ENCODE results near the gene FIS1.
A peak's percentile ranks its signal among the peaks of the same experiment; 100 is the strongest.
"Not testable (repeated sequence)": the region's sequence is repeated elsewhere in the genome, so short reads cannot be mapped to it uniquely, and the experiment has no call there.

Gene FIS1

GRCh38 chr7:101255796-101256195, 10.9 kb upstream of the FIS1 start:
- no peak for DNase-seq

GRCh38 chr7:101253199-101253598, 8.3 kb upstream of the FIS1 start:
- not testable (repeated sequence) for DNase-seq

- DNase-seq, result peak; percentile 89
Measured at GRCh38 chr7:101251871-101252659, 7.2 kb upstream of the FIS1 start.

GRCh38 chr7:101250324-101250723, 5.4 kb upstream of the FIS1 start:
- no peak for DNase-seq

- no peak for DNase-seq
Measured at GRCh38 chr7:101248276-101248675, 3.4 kb upstream of the FIS1 start.

GRCh38 chr7:101245147-101245668, 327 bp upstream of the FIS1 start:
- no peak for DNase-seq

- no peak for DNase-seq
Measured at GRCh38 chr7:101243646-101244374, 1.1 kb downstream of the FIS1 start.

- DNase-seq, result no peak
Measured at GRCh38 chr7:101241443-101242349, 3.2 kb downstream of the FIS1 start.

GRCh38 chr7:101241015-101241363, 3.9 kb downstream of the FIS1 start:
- DNase-seq, result no peak

- no peak for DNase-seq
Measured at GRCh38 chr7:101240226-101241014, 4.5 kb downstream of the FIS1 start.

- no peak for DNase-seq
Measured at GRCh38 chr7:101239951-101240220, 5.0 kb downstream of the FIS1 start.

GRCh38 chr7:101239191-101239950, 5.5 kb downstream of the FIS1 start:
- no peak for DNase-seq

- DNase-seq, result no peak
Measured at GRCh38 chr7:101238226-101239182, 6.4 kb downstream of the FIS1 start.

- no peak for DNase-seq
Measured at GRCh38 chr7:101237206-101238067, 7.4 kb downstream of the FIS1 start, which contains the start of gene CLDN15. CLDN15 (minus strand) TSS chr7:101237802; CDS start chr7:101237581, 221 bp downstream.

- DNase-seq, result no peak
Measured at GRCh38 chr7:101236292-101236835, 8.5 kb downstream of the FIS1 start.

GRCh38 chr7:101235522-101235921, 9.4 kb downstream of the FIS1 start:
- no peak for DNase-seq

GRCh38 chr7:101235050-101235449, 9.8 kb downstream of the FIS1 start:
- DNase-seq, result no peak

GRCh38 chr7:101234636-101235035, 10.2 kb downstream of the FIS1 start:
- no peak for DNase-seq

GRCh38 chr7:101233907-101234547, 10.9 kb downstream of the FIS1 start:
- no peak for DNase-seq
